HG03469 (cell line): ENCODE results near the gene OR4M1.
"Not testable (repeated sequence)": the region's sequence is repeated elsewhere in the genome, so short reads cannot be mapped to it uniquely, and the experiment has no call there.

Source experiments
- ATAC-seq: cut with Tn5 transposase; IDR thresholded peaks from one replicate; pipeline ENCODE4 v1.9.1; 2021; ENCODE audit warnings: mild to moderate bottlenecking, moderate library complexity, moderate number of reproducible peaks; ENCODE audit not compliant: unreplicated experiment

OR4M1 gene

DNA sequence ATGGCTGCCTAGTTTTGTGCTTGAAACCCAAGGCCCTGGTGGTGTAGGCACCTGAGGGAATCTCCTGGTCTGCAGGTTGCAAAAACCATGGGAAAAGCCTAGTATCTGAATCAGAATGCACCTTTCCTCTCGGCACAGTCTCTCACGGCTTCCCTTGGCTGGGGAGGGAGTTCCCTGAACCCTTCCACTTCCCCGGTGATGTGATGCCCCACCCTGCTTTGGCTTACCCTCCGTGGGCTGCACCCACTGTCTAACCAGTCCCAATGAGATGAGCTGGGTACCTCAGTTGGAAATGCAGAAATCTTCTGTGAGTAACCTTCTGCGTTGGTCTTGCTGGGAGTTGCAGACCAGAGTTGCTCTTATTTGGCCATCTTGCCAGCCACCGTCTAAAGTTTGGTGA is 47.7 kb downstream of the OR4M1 start:
- not testable (repeated sequence) for ATAC-seq

- no peak for ATAC-seq
These were observed 49.9 kb downstream of the OR4M1 start for GRCh38 chr14:19823178-19823577.

- ATAC-seq: no peak
These were observed 50.5 kb downstream of the OR4M1 start for GRCh38 chr14:19823765-19824164.

DNA sequence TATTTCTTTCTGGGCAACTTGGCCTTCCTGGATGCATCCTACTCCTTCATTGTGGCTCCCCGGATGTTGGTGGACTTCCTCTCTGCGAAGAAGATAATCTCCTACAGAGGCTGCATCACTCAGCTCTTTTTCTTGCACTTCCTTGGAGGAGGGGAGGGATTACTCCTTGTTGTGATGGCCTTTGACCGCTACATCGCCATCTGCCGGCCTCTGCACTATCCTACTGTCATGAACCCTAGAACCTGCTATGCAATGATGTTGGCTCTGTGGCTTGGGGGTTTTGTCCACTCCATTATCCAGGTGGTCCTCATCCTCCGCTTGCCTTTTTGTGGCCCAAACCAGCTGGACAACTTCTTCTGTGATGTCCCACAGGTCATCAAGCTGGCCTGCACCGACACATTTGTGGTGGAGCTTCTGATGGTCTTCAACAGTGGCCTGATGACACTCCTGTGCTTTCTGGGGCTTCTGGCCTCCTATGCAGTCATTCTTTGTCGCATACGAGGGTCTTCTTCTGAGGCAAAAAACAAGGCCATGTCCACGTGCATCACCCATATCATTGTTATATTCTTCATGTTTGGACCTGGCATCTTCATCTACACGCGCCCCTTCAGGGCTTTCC is 54.4 kb downstream of the OR4M1 start:
- not testable (repeated sequence) for ATAC-seq

- ATAC-seq: no peak
These were observed 55.0 kb downstream of the OR4M1 start for GRCh38 chr14:19828314-19828713.
